ENCODE measurements around the gene UGT1A10. TPM values are rescaled to one million over a fixed set of nuclear protein-coding genes. Genes with fewer than 3 reads are reported as not detected.

Gene UGT1A10
- total and polyA plus RNA-seq, 2 of the 13 experiments (the other 11 are each of a cell fraction or from before 2014, with no cell fraction given), result not detected

- TF ChIP-seq ZNF512 (CRISPR knock-in tag; IDR thresholded peaks at IDR 0.05) (no peak), ZNF614 (CRISPR knock-in tag; IDR thresholded peaks at IDR 0.05; ENCODE audit: borderline replicate concordance) (peak; percentile 89), BHLHE40 (IDR thresholded peaks at IDR 0.05; ENCODE audit: low read length) (peak; percentile 57; the same call in 1 of the 2 replicates), JUN (CRISPR knock-in tag; IDR thresholded peaks at IDR 0.05) (peak; percentile 81), ZNF232 (CRISPR knock-in tag; IDR thresholded peaks at IDR 0.05; ENCODE audit: borderline replicate concordance) (peak; percentile 74; the same call in 1 of the 2 replicates), ZNF260 (CRISPR knock-in tag; IDR thresholded peaks at IDR 0.05; ENCODE audit: borderline replicate concordance, low read depth) (no peak), ZBTB34 (CRISPR knock-in tag; IDR thresholded peaks at IDR 0.05) (peak; percentile 93), LRRFIP1 (CRISPR knock-in tag; conservative IDR thresholded peaks at IDR 0.05) (no peak), ZNF788 (CRISPR knock-in tag; IDR thresholded peaks at IDR 0.05; ENCODE audit: borderline replicate concordance) (peak; percentile 32; the same call in 1 of the 2 replicates), ZSCAN21 (CRISPR knock-in tag; IDR thresholded peaks at IDR 0.05; ENCODE audit: borderline replicate concordance) (0 out of 2 replicates have a peak, but pooled peaks have one; percentile 51), PHF20 (CRISPR knock-in tag; IDR thresholded peaks at IDR 0.05) (no peak), SIX1 (CRISPR knock-in tag; IDR thresholded peaks at IDR 0.05; ENCODE audit: borderline replicate concordance) (peak; percentile 99), TAF15 (IDR thresholded peaks at IDR 0.05; ENCODE audit: low read depth, low read length, poor library complexity, severe bottlenecking) (no peak), ZEB1 (IDR thresholded peaks at IDR 0.05; ENCODE audit: insufficient replicate concordance, low read depth) (peak; percentile 78), NCOA1 (CRISPR knock-in tag; IDR thresholded peaks at IDR 0.05) (peak; percentile 76; the same call in 1 of the 2 replicates), ZNF776 (CRISPR knock-in tag; IDR thresholded peaks at IDR 0.05) (no peak), SALL1 (CRISPR knock-in tag; IDR thresholded peaks at IDR 0.05) (peak; percentile 82), ZNF317 (CRISPR knock-in tag; IDR thresholded peaks at IDR 0.05) (peak; percentile 74; the same call in 1 of the 2 replicates), FOXC1 (CRISPR knock-in tag; IDR thresholded peaks at IDR 0.05; ENCODE audit: borderline replicate concordance) (peak; percentile 66; the same call in 1 of the 2 replicates), YEATS4 (CRISPR knock-in tag; IDR thresholded peaks at IDR 0.05; ENCODE audit: borderline replicate concordance) (no peak; the same call in 1 of the 2 replicates), MLX (CRISPR knock-in tag; IDR thresholded peaks at IDR 0.05) (peak; percentile 87; the same call in 1 of the 2 replicates), ZNF672 (CRISPR knock-in tag; IDR thresholded peaks at IDR 0.05) (peak; percentile 67; the same call in 1 of the 2 replicates), HNRNPUL1 (IDR thresholded peaks at IDR 0.05; ENCODE audit: low read depth, low read length) (peak; percentile 78; the same call in 1 of the 2 replicates), FIP1L1 (IDR thresholded peaks at IDR 0.05; ENCODE audit: borderline replicate concordance, insufficient read depth, low read depth, low read length) (no peak)
Measured at GRCh38 chr2:233756429-233757081, 120.3 kb downstream of the UGT1A10 start (continued).
